Activated gamma-delta T cell treated with anti-CD3 and anti-CD28 coated beads, Interleukin-2, amount 50 U/mL, for 16 hours (primary cell): ENCODE measurements around the gene SIGLEC9.

Experiments
- DNase-seq: peaks from one replicate; pipeline ENCODE4 v3.0.0-alpha.2; 2020; ENCODE audit warnings: low read depth

The SIGLEC9 gene

DNA sequence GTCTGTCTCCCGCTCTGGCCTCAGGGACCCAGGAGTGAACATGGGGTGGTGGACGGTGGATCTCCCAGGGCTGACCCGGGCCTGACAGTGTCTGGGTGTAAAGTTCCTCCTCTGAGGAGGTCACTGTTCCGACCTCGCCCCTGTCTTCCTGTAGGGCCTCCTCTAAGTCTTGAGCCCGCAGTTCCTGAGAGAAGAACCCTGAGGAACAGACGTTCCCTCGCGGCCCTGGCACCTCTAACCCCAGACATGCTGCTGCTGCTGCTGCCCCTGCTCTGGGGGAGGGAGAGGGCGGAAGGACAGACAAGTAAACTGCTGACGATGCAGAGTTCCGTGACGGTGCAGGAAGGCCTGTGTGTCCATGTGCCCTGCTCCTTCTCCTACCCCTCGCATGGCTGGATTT is at the start of gene SIGLEC9:
TSS of gene SIGLEC9 (plus strand) at position 178 of the 400 bp plus-strand sequence. CDS start at position 247, 69 bp downstream.
- DNase-seq, result no peak

DNA sequence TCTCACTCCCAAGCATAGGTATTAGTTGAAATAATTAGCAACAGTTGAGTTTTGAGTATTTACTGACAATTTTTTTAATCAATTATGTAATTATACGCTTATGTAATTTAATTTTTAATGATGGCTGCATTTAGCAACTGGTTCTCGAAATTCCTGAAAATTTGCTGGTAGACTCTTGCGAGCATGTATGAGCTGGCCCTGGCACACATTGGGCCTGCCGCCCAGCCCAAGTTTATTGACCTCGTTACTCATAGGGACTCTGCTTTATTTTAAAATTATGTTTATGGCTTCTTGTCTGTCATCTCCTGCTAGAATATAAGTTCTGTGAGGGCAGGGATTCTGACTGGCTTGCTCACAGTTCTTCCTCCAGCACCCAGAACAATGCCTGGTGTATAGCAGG is 48.7 kb upstream of the SIGLEC9 start:
- no peak for DNase-seq

DNA sequence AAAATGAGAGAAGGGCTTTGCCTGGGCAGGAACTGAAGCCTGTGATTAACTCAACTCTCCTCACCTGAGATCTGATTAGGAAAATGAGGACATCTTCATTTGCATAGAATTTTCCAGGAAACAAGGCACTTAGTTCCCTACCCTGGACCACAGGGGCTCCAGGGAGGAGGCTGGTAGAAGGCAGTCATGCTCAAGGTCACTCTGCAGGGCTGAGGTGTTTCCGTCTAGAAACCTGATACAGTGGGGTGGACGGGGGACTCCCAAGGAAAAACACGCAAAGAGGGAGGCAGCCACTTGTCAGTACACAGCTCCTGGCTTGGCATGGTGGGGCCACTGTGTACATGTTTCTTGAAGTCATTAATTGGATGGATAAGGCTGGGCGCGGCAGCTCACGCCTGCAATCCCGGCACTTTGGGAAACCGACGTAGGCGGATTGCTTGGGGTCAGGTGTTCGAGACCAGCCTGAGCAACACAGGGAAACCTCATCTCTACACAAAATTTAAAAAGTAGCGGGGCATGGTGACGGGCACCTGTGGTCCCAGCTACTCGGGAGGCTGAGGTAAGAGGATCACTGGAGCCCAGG is 48.0 kb upstream of the SIGLEC9 start:
- DNase-seq, result no peak

GRCh38 chr19:51078104-51078503 is 46.6 kb upstream of the SIGLEC9 start:
- DNase-seq, result no peak

GRCh38 chr19:51078731-51079130 is 46.0 kb upstream of the SIGLEC9 start:
- DNase-seq, result no peak

DNA sequence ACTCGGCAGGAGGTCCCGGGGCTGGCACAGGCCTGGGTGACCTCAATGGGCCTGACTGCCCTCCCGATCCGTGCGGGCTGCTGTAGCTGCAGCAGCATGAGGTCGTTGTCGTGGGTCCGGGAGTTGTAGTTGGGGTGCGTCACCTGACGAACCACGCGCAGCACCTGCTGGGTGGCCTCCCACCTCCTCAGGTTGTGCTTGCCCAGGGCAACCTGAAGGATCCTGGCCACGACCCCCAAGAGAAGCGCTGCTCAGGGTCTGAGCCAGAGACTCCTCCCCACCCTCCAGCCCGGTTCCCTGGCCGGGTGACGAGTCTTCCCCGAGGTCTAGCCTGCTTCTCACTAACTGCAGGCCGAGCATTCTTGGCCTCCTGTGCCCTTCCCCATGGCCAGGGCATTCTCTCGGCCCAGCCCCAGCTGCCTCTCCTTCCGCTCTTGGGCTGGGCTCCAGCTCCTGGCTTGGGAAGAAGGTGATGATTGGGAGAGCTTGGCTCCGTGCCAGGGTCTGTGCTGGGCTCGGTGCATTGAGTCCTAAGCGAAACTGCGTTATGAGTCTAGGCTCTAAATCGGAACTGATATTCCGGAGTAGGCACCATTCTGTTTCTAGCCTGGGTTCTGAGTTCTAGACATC is 45.1 kb upstream of the SIGLEC9 start:
- no peak for DNase-seq

DNA sequence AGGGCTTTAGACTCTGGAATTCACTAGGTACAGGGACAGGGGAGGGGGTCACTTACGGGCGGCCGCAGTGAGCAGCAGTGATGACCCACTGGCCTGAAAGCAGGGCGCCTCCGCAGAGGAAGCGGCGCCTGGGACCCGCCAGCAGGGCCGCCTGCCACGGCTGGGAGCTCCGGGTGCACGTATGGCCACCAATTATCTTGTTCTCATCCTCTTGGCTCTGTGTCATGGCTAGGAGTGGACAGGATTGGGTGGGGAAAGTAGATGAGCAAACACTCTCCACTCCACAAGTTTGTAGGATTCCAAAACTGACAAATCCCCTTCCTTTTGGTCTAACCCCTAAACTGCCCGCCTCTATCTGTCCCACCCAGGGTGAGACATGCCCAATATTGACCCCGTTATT is 43.2 kb upstream of the SIGLEC9 start:
- DNase-seq, result no peak

GRCh38 chr19:51082611-51083010 is 42.1 kb upstream of the SIGLEC9 start, which contains the start of gene KLK14:
Gene KLK14 (minus strand): TSS chr19:51082887. CDS start chr19:51082614, 273 bp downstream.
- no peak for DNase-seq

DNA sequence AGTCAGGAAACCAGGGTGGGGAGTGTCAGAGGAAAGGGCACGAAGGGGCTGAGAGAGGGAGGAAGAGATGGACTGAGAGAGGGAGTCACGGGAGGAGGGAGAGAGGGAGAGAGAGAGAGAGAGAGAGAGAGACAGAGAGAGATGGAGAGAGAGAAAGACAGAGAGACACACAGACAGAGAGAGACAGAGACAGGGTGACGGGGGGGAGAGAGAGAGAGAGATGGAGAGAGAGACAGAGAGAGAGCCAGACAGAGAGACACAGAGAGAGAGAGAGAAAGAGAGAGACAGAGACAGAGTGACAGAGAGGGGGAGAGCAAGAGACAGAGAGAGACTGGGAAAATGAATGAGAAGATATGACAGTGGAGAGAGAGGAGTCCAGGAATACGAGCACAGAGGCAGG is 41.5 kb upstream of the SIGLEC9 start:
- no peak for DNase-seq

- DNase-seq, result no peak
Observed at GRCh38 chr19:51083783-51084182, 40.9 kb upstream of the SIGLEC9 start.

GRCh38 chr19:51084505-51084904 is 40.2 kb upstream of the SIGLEC9 start:
- no peak for DNase-seq

- DNase-seq, result no peak
Observed at GRCh38 chr19:51086153-51086850, 38.4 kb upstream of the SIGLEC9 start.

DNA sequence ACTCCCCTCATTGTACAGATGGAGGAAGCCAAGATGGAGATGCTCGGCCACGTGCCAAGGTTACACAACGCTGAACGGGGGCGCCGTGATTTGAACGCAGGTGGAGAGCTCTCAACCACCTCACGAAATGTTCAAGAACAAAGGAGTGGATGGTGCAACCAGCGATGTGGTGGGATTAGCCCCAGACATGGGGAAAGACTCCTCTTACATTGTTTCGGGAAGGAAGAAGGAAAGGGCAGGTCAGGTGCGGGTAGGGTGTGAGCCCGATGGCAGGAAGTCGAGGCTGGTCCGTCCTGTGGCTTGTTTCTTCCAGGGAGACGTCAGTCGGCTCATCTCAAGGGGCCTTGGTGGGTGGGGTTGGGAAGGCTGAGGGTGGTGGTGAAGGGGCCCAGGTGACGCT is 34.9 kb upstream of the SIGLEC9 start:
- no peak for DNase-seq

GRCh38 chr19:51090471-51090870 is 34.2 kb upstream of the SIGLEC9 start:
- no peak for DNase-seq

GRCh38 chr19:51091126-51091525 is 33.6 kb upstream of the SIGLEC9 start:
- DNase-seq, result no peak

DNA sequence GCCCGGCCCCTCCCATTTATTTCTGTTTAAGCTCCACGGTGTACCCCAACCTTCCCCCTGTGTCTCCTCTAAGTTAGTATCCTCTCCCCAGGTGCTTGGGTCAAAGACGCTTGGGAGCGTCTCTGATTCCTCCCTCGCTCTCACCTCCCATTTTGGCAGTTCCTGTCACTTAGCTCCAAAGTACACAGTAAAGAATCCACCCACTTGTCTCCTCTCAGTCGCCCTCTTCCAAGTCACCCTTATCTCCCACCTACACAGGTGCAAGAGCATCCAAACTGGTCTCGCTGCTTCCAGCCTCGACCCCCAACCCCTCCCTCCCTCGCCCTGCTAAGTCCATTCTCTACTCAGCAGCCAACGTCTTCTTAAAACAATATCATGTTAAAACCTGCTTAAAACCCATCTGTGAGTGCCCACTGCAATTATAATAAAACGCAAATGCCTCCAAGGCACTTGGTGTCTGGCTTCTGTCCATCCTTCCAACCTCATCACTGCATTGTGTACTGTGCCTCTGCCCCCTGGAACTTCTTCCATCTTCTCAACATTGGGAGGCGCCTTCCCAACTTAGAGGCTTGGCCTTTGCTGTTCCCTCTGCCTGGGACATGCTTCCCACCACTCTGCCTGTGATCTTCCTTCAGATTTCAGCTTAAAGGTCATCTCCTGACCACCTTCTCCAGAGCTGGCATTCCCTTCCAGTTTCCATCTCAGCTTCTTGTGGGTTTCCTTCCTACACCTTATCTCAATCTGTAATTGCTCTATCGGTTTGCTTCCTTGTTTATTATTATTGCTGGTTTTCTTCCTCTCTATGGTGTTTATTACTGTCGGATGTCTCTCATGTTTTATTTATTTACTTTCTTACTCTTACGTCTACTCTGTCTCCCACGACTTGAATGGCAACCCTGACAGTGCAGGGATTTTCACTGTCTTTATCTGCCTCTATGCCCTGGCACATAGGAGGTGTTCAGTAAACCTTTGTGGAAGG is 32.5 kb upstream of the SIGLEC9 start:
- no peak for DNase-seq

DNA sequence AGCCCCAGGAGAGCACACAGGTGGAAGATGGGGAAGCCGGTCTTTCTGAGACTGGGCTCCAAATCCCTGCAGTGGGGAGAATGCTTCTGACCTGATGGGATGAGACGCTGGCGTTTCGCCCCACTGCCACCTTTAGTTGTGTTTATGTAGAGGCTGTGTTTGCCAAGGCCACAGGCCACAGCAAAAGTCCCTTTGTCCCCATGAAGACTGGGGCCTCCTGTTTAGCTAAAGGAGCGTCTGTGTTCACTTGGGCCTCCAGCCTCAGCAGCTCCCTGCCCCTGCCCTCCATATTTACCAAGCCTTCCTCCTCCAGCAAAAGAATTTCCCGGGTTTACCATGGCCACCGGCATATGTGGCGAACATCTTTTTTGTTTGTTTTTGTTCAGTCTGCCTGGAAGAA is 31.6 kb upstream of the SIGLEC9 start:
- no peak for DNase-seq

DNA sequence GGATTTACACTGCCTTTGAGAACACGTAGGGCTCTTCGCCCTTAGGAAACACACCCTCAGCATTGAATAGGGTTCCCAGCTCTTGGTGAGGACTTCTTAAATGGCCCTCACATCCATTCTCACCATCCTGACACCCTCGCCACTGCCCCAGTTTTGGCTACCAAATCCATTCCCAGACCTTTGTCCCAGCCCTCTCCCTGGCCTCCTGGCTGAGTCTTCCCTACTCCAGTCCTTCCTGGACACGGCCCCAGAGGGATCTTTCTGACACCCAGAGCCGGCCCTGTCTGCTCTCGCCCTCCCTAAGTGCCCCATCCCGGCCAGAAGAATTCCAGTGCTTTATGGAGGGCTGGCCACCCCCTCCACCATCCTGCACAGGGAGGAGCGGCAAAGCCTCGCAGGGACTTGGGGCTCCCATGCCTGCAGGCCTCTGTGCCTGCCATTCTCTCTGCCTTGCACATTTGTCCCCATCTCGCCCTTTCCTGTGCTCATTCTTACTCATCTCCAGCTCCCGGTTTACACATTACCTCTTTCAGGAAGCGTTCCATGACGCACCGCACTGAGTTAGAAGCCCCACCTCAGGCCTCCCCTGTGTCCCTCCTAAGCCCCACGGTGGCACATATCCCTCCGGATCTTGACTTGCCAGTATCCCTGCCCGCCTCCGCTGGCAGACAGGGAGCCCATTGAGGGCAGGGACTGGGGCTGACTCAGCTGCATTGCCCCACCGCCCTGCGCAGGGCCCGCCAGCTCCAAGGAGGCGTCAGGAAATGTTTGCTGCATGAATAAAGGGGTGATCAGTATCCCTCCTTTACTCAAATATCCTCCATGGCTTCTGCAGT is 31.0 kb upstream of the SIGLEC9 start:
- no peak for DNase-seq

DNA sequence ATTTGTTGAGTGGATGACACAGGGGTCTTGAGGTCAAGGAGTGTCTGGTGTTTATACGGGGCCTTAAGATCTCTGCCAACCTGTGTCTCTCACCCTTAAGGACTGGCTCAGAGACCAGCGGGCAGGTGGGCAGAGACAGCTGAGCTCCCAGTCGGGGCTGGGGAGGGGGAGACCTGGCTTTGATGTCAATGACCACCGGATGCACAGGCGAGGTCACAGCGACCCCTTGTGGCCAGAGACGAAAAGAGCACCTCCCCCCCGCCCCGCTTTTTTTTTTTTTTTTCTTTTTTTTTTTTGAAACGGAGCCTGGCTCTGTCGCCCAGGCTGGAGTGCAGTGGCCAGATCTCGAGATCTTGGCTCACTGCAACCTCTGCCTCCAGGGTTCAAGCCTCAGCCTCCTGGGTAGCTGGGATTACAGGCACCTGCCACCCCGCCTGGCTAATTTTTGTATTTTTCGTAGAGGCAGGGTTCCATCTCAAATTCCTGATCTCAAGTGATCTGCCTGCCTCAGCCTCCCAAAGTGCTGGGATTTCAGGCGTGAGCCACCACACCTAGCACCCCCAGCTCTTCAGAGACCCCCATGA is 29.9 kb upstream of the SIGLEC9 start:
- no peak for DNase-seq

- no peak for DNase-seq
Observed at GRCh38 chr19:51096473-51097165, 28.1 kb upstream of the SIGLEC9 start.
